GM19023 (cell line): ENCODE measurements around the gene CCDC8.
"Not testable (repeated sequence)": the region's sequence is repeated elsewhere in the genome, so short reads cannot be mapped to it uniquely, and the experiment has no call there.

ENCODE experiments used
- ATAC-seq: cut with Tn5 transposase; IDR thresholded peaks from one replicate; pipeline ENCODE4 v1.9.1; 2021; ENCODE audit warnings: mild to moderate bottlenecking, moderate library complexity; ENCODE audit not compliant: unreplicated experiment

Gene CCDC8

DNA sequence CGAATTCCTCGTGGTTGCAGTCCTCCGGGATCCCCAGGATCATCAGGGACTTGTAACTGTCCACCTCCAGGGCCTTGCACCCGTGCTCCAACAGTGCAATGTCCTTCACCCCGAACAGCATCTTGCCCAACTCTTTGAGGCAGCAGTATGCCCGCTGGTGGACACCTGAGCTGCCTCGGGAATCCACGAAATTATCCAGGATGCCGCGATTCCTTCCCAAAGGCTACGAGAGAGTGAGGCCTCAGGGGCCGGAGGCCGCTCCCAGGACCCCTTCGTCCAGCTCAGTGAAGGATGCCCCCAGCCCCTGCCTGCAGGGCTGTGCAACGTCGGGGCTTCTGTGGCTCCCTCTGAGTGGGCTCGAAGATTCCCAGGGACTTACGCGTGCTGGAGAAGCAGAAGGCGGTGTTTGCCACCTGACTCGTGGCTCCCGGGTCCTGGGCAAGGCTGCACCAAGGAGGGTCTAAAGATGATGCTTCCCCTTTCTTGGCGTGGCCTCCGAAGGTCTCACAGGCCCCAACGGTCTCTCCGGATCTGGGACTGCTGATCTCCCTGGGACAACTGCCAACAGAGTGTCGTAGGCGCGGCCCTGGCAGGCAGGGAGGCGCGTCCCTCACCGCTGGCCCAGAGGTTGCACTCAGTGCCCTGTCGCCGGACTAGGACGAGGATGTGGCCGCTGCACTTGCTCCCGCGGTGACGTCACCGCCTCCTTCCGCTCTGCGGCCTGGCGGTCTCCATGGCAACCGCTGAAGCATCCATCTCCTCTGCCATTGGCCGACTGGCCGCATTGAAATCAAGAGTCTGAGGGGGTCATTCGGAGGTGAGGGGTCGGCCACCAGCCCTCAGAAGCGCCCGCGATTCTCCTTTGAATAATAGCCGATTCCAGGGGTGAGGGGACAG lies 15.1 kb upstream of the CCDC8 start, which contains the start of gene PNMA8C:
TSS of gene PNMA8C (minus strand) at position 698 of the 897 bp plus-strand sequence. CDS start at position 121, 577 bp downstream.
- ATAC-seq: no peak

DNA sequence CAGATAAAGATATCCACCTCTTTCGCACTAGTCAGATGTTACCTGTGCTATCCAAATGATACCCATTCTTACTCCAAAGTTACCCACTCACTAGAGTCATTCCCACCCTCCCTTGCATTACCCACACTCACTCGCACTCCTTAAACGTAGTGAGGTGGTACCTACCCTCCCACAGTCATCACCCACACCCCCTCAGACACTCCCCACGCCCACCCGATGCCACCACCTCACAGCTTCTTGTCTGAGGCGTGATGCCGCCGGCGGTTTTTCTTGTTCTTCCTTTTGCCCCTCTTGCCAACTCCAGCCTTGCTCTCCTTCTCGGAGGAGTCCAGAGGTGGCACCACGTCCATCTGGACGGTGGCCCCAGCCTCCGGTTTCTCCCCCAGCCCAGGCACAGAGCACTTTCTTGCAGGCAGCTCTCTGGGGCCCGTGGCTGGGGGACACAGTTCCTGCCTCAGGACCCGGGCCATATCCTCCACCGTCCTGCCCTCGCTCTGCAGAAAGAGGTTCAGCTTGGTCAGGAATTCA lies 14.2 kb upstream of the CCDC8 start:
- ATAC-seq: no peak

DNA sequence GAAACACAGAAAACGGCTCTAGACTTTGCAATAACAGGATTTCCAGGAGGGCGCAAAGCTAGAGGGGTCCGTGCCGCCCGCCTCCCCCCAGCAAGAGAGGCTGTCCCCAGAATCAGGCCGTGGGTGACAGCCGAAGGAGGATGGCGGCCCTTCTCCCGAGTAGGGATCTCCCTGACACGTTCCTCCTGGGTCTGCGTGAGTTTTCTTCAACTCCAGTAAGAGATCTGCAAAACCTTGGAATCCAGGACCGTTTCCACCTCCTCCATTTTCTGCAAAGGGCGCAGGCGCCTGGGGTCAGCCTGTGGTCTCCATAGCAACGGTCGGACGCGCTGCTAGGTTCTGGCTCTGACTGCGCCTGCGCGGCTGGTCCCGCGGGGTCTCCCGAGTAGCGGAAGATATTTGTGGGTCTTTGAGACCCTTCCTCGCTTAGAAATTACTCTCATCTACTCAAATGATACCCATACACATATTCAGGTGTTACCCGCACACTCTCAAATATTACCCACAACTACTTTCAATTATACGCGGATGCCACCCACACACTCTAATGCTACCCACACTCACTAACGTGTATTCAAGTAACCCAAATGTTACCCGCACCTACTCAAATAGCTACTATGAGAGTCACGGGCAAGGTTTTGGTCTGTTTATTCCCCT lies 13.3 kb upstream of the CCDC8 start:
- ATAC-seq: no peak

DNA sequence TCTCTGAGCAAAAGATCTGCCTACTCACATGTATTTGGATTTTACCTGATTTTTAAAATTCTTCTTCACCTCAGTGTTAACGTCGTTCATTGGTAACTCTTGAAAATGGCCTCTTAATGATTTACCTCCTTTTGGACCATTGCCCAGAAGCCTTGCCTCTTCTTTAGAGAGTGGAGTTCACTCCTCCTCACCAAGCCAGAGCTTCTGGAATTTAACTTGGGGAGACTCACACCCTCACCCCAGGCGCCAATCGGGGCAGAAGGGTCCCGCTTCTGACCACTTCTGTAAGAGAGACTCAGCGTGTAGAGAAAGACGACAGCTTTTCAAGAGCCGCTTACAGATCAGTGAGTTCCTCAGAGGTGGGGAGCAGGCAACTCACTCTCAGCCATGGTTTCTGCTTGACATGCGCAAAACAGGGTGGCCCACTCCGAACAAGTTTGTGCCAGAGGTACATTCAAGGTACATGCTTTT lies 12.7 kb upstream of the CCDC8 start:
- ATAC-seq: no peak

DNA sequence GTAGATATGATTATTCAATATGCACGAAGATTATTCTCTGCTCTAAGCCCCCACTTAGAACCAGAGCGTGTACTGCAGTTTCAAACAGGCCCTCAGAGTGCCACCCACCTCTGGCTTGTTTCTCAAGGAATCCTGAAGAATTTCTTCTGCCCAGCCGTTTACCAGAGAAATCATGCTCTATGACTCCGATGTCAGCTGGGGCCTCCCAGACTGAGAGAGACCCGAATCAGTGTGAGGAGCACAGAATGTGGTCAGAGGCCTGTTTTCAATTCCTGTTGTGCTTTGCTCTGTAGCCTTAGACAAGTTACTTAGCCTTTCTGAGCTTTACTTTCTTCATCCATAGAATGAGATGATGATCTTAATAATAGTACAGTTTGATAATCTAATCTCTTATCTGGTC lies 9.8 kb upstream of the CCDC8 start:
- ATAC-seq: no peak

DNA sequence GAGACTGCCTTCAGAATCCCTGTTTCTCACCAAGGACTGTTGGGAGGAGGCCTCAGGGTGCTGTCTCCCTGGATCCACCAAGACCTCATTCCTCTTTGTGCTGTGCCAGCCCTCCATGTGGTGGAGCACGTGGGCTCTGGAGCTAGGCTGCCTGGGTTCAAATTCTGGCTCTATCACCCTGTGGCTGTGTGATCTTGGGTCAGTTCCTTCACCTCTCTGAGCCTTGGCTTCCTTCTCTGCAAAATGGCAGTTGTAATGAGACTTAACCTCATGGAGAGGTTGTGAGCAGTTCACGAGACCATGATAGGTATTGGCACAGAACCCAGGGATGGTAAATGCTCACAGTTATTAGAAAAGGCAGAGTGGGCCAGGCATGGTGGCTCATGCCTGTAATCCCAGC lies 9.0 kb upstream of the CCDC8 start:
- ATAC-seq: no peak

DNA sequence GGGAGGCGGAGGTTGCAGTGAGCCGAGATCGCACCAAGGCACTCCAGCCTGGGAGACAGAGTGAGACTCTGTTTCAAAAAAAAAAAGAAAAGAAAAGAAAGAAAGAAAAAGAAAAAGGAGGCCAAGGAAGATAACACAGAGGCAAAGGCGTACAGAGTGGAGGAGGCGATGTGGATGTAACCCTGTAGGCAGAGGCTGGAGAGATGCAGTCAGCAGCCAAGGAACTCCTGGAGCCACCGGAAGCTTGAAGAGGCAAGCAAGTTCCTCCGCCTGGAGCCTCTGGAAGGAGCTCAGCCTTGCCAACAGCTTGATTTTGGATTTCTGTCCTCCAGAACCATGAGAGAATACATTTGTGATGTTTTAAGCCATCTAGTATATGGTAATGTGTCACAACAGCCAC lies 6.7 kb upstream of the CCDC8 start:
- no peak for ATAC-seq

DNA sequence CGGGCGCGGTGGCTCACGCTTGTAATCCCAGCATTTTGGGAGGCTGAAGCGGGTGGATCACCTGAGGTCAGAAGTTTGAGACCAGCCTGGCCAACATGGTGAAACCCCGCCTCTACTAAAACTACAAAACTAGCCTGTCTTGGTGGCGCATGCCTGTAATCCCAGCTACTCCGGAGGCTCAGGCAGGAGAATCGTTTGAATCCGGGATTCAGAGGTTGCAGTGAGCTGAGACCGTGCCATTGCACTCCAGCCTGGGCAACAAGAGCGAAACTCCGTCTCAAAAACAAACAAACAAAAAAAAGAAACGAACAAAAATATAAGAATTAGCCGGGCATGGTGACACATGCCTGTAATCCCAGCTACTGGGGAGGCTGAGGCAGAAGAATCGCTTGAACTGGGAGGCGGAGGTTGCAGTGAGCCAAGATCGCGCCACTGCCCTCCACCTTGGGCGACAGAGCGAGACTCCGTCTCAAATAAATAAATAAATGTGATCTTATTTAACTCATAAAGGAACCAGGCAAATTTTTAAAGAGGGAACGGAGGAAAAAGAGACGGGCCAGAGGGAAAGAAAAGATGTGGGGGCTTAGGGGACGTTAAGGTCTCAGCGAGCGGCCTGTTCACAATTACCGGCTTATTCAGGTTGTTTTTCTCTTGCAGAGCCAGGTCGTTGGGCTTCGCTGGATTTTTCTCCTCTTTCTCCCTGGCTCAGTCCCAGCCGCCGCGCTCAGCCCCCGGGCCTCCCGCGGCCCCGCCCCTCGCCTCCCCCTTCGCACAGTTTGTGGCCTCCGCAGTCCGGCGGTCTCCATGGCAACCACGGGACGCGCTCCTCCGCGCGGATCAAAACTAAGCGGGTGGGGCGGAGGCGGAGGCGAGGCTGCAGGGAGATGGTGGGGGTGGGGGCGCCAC lies 2.7 kb upstream of the CCDC8 start:
- ATAC-seq: not testable (repeated sequence)

DNA sequence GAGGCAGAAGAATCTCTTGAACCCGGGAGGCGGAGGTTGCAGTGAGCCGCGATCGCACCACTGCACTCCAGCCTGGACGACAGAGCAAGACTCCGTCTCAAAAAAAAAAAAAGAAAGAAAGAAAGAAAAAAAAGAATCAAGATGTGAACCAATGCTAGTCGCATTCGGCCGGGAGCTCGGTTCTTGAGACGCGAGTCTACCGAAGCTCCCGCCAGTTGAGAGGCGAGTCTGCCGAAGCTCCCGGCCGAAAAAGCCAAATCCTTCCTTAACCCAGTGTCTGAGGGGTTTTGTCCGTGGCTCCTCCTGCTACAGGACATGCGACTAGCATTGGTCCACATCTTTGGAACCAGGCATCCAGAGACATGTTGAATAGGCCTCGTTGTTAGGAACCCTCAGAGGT lies 1.5 kb upstream of the CCDC8 start:
- ATAC-seq: not testable (repeated sequence)

DNA sequence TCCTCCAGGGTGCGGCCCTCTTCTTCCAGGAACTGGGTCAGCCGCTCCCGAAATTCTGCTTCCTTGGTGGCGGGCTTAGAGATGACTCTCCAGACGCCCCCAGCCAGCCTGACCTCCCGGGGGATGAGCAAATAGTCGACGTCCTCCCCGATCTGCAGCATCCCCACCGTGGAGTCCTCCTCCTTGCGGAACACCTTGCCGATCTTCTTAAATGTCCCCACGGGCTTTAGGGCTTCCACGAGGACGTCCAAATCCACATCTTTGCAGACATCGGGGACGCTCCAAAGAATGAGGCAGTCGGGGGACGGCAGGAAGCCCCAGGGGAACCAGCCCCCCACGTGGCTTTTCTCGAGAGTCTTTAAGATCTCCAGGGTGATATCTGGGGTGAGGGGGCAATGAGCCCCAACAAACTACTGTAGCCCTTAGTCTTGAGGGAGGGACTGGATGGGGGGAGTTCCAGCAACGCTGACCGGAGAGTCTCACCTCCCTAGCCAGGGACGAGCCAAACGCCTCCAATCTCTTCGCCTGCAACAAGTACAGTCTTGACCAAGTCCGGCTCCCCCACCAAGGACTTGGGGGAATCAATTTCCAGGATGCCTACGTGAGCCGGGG lies 608 bp downstream of the CCDC8 start:
- ATAC-seq: no peak

DNA sequence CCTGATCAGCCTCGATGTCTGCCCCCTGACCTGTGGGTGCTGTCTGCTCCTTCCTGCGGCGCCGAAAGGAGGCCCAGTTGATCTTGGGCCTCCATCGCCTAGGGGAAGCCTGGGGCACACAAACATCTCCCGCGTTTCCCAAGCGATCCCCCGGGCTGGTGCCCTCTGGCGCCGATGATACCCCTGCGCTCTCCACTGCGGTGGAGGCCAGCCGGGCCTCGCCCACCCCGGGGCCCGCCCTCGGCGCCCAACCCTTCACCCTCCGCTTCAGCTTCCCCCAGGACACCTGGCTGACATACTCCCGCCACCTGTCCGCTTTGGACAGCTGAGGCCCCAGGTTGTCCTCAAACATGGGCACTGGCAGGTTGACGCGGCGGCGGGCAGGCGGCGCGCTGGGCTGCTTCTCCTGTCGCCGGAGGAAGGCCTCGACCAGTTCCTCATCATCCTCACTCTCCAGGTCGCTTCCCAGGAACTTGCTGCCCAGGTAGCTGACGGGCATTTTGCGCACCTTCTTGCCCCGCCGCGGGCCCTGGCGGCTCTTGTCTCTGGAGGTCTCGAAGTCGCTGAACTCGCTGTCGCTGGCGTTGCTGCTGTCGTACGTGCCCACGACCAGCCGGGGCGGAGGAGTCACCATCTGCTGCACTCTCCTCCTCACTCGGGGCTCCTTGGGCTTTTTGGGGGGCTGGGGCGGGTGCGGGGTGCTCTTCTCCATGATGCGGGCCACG lies 1.3 kb downstream of the CCDC8 start:
- ATAC-seq: no peak

DNA sequence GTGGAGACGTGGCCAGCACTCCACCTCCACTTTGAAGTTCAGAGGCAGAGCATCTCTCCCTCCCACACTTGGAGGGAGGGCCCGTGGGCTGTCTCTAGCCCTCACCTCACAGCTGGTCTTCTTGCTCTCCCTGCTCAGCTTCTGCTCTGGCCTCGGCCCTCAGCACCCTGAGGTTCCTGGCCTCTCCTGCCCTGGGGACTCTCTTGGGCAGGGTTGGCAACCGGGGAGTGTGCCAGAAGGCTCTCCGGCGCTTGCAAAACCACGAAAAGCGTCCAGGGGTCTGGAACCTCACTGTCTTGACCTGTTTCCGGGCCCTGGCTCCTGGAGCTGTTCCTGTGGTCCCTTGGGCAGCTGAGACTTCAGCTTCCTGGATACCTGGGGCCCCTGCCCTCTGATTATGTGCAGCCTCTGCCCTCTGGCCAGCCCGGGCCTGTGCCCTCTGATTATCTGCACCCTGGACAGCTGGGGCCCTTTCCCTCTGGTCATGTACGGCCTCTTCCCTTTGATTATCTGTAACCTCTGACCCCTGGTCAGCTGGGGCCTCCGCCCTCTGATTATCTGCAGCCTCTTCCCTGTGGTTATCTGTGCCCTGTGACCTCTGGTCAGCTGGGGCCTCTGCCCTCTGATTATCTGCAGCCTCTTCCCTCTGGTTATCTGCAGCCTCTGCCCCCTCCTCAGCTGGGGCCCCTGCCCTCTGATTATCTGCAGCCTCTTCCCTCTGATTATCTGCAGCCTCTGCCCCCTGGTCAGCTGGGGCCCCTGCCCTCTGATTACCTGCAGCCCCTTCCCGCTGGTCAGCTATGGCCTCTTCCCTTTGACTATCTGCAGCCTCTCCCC lies 2.1 kb downstream of the CCDC8 start:
- ATAC-seq: no peak

DNA sequence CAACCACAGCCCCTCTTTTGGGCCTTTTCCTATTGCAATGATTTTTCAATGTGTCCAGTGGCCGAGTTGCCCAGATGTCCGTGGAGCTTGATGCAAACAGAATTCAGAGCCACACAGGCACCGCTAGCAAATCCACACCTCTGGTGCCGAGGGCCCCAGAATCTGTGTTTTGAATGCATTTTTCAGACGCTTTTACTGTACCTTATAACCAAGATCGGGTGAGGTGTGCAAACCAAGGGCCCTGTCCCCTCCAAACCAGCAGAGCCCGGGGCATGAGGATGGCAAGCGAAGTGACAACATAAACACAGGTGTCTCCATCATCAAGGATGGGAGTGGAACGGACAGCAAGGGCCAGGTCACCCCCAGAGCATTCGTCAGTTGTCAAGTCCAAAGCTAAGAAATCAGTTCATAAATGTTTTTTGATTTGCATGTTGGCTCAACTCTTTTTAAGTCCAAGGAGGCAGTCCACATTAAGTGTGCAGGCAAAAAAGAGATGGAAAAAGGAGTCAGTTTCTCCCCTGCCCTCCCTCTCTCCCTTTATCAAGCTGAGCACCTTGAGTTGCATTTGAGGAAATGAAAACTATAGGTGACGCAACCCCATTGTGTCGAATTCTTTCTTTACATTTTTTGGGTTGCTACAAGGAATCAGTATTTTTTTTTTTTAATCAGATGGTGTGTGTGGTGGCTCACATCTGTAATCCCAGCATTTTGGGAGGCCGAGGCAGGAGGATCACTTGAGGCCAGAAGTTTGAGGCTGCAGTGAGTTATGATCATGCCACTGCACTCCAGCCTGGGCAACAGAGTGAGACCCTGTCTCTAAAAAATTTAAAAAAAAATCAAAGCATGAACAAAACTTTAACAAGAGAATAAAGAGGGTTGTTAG lies 2.9 kb downstream of the CCDC8 start:
- ATAC-seq: no peak

DNA sequence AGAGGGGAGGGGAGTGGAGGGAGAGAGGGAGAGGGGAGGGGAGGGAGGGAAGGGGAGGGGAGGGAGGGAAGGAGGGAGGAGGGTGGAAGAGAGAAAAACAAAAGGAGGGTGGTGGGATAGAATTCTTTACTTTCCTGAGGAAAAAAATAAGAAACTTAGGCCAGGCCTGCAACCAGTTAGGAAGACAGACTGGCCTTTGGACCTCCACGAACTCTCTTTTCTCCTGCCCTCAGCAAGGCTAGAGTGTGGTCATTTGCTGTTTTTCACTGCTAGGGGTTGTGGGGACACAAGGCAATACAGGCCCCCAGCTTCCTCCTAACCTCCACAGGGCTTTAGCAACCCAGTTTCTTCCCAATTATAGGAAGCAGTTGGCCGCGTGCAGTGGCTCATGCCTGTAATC lies 4.2 kb downstream of the CCDC8 start:
- ATAC-seq: no peak

DNA sequence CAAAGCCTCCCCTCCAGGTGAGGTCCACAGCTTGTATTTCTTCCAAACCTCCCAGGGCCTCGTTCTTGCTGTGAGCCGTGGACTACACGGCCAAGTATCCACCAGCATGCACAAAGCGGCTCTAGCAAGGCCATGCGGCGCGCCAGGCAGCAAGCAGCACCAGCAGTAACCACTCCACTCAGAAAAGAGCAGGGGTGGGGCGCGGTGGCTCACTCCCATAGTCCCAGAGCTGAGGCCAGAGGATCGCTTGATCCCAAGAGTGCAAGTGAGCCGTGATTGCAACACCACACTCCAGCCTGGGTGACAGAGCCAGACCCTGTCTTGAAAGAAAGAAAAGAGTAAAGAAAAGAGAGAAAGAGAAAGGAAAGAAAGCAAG lies 4.7 kb downstream of the CCDC8 start:
- no peak for ATAC-seq

DNA sequence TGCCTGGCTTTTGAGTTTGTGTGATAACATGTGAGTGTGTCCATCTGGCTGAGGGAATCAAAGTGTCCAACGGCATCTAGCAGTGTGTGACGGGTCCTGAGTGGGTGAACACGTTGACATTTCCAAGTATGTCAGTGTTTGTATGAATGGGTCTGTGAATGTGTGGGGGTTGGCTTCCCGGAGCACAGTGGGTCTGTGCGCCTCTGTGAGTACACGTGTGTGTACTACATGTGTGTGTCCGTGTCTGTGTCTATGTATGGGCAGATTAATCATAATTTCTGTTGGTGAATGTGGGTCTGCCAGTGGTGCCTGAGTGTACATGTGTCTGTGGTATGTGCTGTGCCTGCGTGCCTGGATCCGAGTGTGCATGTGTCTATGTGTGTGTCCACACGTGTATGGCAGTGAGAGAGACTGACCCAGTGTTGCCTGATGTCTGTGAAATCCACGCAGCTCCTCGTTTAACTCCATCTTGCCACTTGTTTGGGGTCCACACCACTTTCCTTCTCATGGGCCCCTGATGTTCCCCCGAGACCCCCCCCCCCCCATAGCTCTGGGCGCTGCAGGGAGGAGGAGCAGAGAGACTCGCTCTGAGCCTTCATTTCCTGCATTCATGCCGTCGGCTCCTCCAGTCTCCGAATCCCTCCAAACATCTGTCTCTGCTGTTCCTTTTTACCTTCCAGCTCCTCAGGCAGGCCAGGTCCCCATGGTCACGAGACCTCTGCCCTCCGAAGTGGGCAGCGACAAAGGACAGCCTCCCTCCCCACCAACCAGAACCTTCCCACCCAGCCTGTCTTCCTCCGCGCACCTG lies 5.3 kb downstream of the CCDC8 start:
- ATAC-seq: no peak

DNA sequence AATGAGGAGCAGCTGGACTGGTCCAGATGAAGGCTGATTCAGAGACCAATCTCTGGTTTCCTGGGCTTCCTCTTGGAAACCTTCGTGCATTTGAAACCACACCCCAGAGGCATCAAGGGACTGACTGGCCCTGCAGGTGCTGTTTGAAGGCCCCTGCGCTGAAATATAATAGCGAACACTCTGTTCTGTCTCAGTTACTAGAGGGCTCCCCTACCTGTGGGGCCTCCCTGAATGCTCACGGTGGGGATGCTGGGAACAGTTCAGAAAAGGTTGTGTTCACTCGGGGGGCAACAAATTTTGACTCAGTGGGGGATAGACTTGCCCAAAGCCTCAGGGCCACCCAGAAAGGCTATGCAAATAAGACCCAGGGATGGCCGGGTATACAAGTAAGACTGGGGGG lies 6.4 kb downstream of the CCDC8 start:
- ATAC-seq: no peak
